ENCODE measurements around the gene RAB11FIP4.

The RAB11FIP4 gene

DNA sequence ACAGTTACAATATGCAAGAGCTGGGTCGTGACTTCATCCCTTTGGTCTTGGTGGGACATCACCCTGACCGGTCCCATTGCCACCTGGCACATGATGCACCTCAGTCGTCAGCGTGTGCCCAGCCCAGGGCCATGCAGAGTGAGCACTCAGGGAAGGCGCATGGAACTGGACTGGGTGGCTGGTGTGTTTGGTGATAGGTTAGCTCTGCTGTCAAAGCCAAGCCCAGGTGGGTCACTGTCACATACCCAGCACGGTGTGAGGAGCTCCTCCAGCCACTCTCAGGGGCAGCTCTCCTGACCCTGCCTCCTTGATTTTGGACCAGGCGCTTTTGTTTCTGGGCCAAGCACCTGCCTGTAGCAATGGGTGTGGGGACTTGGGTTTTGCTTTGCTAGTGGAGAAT lies 180.9 kb downstream of the RAB11FIP4 start:
- DNase-seq: no peak

DNA sequence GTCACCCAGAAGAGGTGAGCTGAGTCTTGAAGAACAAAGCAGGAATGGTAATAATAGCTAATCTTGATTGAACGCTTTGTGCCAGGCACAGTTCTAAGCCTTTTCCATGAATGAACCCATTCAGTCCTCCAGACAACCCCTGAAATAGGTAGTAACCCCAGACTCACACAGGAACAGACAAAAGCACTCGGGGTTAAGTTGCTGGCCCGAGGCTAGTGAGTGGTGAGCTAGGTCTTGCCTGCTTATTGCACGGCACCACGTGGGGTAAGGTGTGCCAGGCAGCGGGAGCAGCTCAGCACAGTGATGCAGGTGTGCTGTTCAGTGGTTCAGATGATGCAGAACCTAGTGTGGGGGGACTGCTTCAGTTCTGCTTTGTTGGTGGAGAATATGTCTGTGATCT lies 181.6 kb downstream of the RAB11FIP4 start:
- DNase-seq: no peak

DNA sequence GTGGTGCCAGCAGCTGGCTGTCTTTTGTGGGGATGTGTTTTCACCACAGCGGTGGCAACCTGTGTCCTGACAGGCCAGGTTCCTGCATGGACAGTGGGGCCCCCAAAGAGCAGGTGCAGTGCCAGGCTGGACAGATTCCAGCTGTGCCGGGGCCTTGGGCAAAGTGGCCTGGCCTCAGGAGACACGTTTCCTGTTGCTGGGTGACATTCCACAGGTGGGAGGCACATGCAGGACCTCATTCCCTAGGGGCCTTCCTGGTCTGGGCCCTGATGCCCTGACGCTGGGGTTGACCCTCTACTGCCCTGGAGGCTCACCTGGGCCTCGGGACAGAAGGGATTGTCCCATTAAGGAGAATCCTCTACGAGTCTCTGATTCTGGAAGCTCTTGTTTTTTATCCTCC lies 182.4 kb downstream of the RAB11FIP4 start:
- no peak for DNase-seq

DNA sequence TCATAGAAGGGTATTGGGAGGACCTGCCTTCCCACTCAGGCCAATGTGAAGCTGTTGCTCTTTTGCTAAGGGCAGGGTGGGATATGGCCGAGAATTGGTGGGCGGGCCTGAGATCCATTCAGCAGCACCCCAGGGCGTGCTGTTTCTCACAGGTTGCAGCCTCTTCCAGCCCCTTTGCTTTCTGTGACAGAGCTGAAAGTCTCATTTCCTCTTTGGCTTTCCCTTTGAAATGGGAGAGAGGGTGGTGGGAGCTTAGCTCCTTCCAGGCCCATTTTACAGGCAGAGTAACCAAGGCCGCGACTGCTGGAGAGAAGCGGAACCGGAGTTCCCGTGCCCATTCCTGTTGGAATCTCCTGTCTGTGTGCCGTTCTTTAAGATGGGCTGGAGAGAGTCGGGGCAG lies 183.0 kb downstream of the RAB11FIP4 start:
- DNase-seq: peak; percentile 13

DNA sequence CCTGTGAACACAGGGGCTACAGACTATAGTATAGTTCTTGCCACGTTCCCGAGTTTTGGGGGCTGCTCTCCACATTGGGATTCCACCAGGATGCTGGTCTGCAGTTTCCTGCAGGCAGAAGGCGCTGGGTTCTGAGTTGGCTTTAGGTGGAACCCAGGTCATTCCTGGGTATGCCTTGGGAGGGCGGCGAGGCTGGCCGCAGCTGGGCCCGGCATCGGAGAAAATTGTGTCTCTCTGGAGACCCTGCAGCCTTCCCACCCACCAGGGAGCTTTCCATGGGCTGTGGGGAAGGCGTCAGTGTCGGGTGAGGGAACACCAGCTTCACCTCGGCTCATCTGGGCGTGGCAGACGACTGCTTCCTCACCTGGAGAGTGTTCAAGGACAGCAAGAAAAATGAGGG lies 183.6 kb downstream of the RAB11FIP4 start:
- DNase-seq: no peak

DNA sequence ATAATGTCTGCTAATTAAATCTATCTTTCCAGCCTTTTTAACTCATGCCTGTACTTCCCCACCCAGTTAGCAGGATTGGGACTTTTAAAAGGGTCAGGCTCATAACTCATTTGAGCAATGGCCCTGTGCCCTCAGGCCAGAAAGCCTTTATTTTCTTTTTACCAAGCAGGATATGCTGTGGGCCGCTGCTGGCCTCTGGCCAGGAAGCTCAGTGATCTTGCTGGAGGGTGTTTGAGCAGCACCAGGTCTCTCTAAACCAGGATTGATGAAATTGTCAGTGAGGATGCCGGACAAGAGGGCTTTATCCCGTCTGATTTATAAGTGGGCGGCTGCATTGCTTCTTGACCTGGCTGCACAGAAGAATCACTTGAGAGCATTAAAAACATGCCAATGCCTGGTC lies 187.8 kb downstream of the RAB11FIP4 start:
- peak; percentile 3 for DNase-seq

DNA sequence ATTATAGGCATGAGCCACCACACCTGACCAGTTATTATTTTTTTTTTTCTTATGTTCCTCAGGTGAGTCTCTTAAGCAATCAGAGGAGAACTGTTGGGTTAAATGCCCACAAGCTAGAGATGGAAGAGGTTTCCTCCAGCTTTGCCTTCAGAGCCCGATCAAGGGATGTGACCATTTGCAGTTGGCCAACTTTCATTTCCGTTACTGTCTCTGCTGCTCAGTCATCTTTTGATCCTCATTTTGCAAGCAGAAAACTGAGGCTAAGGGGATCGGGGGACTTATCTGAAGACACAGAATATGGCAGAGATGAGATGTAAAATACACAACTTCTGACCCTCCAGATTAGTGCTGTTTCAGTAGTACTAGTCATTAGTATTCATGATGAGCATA lies 188.8 kb downstream of the RAB11FIP4 start:
- DNase-seq: peak; percentile 79

DNA sequence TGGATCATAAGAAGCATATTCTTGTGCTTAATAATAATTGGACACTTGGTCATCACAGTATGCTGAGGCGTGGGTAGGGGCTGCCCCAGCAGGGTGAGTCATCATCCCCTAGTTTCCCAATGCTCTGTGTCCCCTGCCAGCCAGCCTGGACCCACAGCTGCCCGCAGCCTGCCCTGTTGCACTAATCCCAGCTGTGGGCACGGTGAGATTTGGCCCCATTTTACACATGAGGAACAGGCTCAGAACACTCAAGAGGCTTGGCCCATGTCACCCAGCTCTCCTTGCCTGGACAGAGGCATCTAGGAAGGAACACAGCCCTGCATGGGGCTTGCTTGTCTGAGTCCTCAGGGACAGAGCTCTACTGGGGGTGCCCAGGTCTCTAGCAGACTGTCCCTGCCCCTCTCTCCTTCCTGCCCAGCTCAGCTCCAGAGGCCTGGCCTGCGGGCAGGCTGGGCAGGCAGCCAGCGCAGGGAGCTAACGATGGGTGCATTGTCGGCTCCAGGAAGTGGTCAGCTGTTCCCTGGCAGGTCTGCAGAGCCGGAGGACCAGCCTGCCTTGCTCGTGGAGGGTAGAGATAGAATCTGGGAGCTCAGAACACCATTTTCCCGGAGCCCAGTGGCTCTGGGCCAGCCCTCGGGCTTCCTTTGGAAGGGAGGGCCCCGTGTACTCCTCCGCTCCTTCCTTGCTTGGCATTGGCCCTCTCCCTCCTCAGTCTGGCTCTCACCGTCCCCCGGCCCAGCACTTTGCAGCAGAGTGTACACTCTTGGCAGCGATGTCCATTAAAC lies 189.4 kb downstream of the RAB11FIP4 start:
- peak; percentile 78 for DNase-seq

DNA sequence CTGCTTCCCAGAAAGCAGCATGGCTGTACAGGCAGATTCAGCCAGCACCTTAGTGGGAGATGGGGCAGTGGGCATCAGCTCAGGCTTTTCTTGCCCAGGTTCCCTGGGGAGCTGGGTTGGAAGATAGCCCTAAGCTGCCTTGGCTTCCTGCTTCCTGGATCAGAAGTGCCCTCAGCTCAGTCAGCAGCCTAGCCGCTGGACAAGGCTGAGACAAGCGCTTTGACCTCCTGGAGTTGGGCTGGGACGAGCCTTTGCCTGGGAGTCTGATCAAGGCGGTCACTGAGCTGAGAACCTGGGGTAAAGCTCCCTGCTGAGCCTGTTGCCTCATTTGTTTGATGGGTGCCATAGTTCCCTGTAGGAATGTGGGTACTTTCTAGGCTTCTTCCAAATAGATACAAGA lies 190.0 kb downstream of the RAB11FIP4 start:
- peak; percentile 9 for DNase-seq

DNA sequence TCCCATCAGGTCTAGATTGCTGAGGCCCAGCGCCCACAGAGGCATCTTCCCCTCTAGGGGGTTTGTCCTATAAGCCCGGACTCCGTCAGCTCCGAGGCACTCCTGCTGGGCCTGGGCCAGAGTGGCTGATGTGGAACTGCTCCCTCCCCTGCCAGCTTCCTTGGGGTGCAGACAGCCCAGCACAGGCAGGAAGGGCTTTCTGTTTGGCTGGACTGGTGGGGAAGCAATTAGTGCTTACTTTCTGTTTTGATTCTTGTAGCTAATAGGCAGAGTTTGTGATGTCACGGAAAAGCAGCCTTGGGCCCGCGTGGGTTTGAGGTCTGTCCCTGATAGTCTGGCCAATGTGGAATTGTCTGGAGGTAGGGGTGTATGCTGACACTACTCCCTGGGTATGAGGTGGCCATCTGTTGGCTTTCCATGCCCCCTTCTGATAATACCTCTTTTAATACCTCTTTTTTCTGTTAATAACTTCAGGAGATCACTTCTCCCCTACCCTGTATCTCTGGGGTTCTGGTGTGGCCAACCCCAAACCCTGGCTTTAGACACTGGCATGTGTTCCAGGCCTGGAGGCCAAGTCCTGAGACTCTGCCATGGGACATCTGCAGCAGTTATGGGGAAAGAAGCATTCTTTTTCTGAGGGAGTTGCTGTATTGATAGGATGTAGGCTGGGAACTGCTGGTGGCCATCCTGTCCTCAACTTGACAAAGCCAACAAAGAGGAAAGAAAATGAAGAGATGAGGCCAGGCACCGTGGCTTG lies 190.9 kb downstream of the RAB11FIP4 start:
- DNase-seq: peak; percentile 67

DNA sequence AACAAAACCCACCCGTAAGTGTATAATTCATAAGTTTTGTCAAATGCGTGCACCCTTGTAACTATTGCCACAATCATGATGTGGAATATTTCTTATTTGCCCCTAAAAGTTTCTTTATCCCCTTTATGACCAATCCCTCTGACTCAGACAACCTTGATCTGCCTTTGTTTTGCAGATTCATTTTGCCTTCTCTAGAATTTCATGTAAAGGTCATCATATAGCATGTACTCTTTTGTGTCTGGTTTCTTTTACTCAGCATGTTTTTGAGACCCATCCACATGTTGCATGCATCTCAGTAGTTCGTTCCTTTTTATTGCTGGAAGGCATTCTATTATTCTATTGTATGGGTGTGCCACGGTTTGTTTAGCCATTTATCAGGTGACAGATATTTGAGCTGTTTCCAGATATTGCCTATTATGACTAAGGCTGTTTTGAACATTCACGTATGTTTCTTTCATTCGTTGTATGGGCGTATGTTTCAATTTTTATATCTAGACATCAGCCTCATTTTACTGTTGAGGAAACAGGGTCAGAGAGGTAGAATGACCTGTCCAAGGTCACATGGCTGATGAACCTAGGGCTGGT lies 192.4 kb downstream of the RAB11FIP4 start:
- no peak for DNase-seq

DNA sequence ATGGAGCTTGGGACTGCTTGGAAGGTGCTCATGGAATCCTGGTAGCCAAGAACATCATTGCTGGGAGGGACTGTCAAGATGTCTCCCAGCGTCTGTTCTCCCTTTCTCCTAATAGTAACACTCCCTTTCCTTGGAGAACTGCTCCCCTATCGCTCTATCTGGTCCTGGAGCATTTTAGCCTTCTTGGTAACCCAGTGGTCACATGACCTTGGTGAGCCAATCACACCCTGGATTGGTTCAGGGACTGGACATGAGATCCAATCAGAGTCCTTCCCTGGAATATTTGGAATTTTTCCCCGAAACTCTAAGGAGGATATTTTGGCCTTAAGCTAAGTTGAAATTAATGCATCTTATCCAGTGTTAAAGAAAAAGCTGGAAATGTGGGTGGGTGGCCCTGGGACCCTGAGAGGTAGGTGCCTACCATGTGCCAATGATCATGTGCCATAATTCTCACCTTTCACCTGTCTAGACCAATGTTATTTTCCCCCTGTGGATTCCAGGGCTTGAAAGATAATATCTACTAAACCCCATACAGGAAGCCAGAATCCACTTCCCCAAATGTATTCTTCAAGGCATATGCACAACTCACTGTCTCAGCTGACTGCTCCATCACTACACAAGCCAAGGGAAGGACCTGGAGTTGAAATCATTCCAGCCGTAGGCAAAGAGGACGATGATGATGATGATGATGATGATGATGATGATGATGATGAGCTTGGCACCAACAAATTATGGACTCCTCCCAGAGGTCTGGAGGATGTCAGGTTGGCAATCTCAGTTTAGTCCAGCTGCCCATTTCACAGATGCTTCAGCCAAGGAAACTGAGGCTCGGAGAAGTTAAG lies 193.2 kb downstream of the RAB11FIP4 start:
- DNase-seq: peak; percentile 46

DNA sequence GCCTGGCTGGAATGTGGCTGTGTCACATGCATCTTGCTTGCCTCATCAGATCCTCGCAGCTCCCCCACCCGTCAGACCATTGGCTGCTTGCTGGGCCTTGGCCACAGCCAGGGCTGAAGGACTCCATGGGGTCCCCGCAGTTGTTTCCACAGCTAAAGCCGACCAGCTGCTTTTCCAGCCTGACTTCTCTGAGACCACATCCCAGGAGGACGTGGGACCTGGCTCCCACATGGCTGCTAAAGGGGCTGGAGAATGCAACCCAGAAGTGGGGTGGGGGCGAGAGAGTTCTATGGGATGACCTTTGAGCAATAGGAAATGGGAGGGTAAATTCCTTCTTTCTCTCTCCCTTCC lies 193.8 kb downstream of the RAB11FIP4 start:
- no peak for DNase-seq

DNA sequence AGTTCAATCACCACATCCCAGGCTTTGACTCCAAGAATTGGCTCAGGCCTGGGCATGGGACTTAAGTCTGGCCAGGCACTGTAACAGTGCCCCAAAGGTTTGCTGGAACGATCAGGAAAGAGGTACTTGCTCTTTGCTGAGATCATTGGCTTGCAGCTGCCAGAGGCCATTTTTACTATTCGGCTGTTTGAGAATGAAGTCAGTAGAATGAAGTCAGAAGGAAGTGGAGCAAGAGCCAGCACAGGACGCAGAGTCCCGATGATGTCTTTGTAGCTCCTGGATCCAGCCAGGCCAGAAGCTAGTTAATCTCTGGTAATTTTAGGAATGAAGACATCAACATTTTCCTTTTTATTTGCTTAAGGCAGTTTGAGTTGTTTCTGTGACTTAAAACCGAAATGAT lies 195.5 kb downstream of the RAB11FIP4 start:
- peak; percentile 10 for DNase-seq

DNA sequence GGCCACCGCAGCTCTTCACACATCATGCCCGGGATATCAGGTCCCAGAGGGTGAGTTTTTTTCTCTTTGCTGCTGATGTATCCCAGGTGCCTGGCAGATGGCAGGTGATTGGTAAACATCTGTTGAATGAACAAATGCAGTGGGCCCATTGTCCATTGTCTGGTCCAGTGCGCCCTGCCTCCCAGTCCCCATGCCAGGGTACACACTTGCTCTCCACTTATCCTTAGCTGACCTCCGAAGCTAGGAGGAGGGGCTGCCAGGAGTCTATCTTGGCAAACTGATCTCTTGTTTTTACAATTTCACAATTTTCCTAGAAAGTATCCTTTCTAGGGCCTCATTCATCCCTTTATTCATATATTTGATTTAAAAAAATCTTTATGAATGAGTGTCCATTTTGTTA lies 196.0 kb downstream of the RAB11FIP4 start:
- DNase-seq: no peak
